NCI-H2196 treated with DMSO at 0.1 percent for 48 hours (cell line): ENCODE measurements around the gene MT1F.
"Not testable (repeated sequence)": the region's sequence is repeated elsewhere in the genome, so short reads cannot be mapped to it uniquely, and the experiment has no call there.

Source experiments
- DNase-seq: peaks from one replicate; lab custom pipeline; 2025; ENCODE audit not compliant: unreplicated experiment; lab: John Stamatoyannopoulos, UW

The MT1F gene

GRCh38 chr16:56643080-56643778 is 14.5 kb upstream of the MT1F start:
- DNase-seq: no peak

- no peak for DNase-seq
These were observed 13.9 kb upstream of the MT1F start for GRCh38 chr16:56643833-56644232.

GRCh38 chr16:56645311-56645710 is 12.4 kb upstream of the MT1F start:
- no peak for DNase-seq

GRCh38 chr16:56645838-56646237 is 11.9 kb upstream of the MT1F start:
- DNase-seq: no peak

GRCh38 chr16:56647641-56648431 is 9.9 kb upstream of the MT1F start:
- DNase-seq: no peak

- no peak for DNase-seq
These were observed 8.5 kb upstream of the MT1F start for GRCh38 chr16:56649271-56649670.

- no peak for DNase-seq
These were observed 7.9 kb upstream of the MT1F start for GRCh38 chr16:56649820-56650219.

GRCh38 chr16:56651586-56651985 is 6.2 kb upstream of the MT1F start, which contains the start of gene MT1B:
Gene MT1B, plus strand, starts transcription at chr16:56651886. Its CDS starts 68 bp downstream, at chr16:56651954.
- no peak for DNase-seq

- DNase-seq: no peak
These were observed 5.2 kb upstream of the MT1F start for GRCh38 chr16:56652600-56652999.

GRCh38 chr16:56653218-56653617 is 4.5 kb upstream of the MT1F start:
- DNase-seq: no peak

- DNase-seq: no peak
These were observed 642 bp downstream of the MT1F start for GRCh38 chr16:56658327-56658875.

- no peak for DNase-seq
These were observed 4.9 kb downstream of the MT1F start for GRCh38 chr16:56662357-56663354.

- no peak for DNase-seq
These were observed 6.7 kb downstream of the MT1F start for GRCh38 chr16:56664506-56664905.

GRCh38 chr16:56665286-56666261 is 7.8 kb downstream of the MT1F start:
- not testable (repeated sequence) for DNase-seq

- DNase-seq: no peak
These were observed 10.1 kb downstream of the MT1F start, which contains the start of gene MT1G for GRCh38 chr16:56667581-56668571. Gene MT1G, minus strand, starts transcription at chr16:56668065. Its CDS starts 72 bp downstream, at chr16:56667993.

- DNase-seq: no peak
These were observed 11.5 kb downstream of the MT1F start, which contains the start of gene MT1H for GRCh38 chr16:56669005-56669839. Gene MT1H, plus strand, starts transcription at chr16:56669814. Its CDS starts 71 bp downstream, at chr16:56669885.

GRCh38 chr16:56669840-56670619 is 12.3 kb downstream of the MT1F start:
- DNase-seq: no peak
